Measurements from ENCODE around the gene RNF114. TPM values are rescaled to one million over a fixed set of nuclear protein-coding genes. Genes with fewer than 3 reads are reported as not detected.
A peak's percentile ranks its signal among the peaks of the same experiment; 100 is the strongest.

The RNF114 gene
- total and polyA plus RNA-seq, 10 of the 15 experiments (the other 5 are each of a cell fraction or from before 2014, with no cell fraction given) = 28.0 to 82.3 (median 47.2) TPM

DNA sequence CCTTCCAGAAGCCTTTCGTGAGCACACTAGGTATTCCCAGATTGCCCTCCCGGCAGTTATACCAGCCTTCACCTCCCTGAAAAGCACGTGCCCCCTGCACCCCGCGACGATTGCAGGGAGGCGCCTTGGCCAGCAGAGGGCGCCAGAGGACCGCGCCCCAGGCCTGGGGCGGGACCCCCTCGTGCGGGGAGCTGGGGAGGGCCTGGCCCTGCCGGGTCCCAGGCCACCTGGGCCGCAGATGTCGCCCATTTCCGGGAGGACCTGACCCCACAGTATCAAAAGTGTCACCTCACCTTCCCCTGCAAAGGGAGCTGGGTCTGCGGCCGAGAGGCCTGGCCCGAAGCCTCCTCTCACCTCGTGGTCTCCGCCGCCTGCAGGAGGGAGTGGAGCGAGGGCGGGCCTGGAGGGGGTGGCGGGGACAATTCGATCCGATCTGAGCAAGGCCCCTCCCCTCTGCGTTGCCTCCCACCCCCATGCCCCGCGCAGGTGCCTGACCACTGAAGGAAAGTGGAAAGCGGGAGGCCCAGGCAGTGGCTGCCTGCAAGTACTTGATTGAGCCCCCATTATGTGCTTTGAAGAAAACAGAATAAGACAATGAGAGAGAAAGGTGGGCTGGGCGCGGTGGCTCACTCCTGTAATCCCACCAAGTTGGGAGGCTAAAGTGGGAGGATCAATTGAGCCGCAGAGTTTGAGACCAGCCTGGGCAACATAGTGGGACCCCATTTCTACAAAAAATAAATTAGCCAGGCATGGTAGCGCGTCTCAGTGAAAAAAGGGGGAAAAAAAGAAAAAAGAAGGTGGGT, 43.0 kb downstream of the RNF114 start (continued):
- no peak for TF ChIP-seq JUND (IDR thresholded peaks at IDR 0.05; ENCODE audit: low read depth, low read length)
- TF ChIP-seq ZNF274 (IDR thresholded peaks at IDR 0.05; ENCODE audit: insufficient read depth, insufficient read length) = no peak
- TF ChIP-seq CHD2 (IDR thresholded peaks at IDR 0.05; ENCODE audit: borderline replicate concordance, low read depth, low read length) = no peak
- TF ChIP-seq, protein P1, sequence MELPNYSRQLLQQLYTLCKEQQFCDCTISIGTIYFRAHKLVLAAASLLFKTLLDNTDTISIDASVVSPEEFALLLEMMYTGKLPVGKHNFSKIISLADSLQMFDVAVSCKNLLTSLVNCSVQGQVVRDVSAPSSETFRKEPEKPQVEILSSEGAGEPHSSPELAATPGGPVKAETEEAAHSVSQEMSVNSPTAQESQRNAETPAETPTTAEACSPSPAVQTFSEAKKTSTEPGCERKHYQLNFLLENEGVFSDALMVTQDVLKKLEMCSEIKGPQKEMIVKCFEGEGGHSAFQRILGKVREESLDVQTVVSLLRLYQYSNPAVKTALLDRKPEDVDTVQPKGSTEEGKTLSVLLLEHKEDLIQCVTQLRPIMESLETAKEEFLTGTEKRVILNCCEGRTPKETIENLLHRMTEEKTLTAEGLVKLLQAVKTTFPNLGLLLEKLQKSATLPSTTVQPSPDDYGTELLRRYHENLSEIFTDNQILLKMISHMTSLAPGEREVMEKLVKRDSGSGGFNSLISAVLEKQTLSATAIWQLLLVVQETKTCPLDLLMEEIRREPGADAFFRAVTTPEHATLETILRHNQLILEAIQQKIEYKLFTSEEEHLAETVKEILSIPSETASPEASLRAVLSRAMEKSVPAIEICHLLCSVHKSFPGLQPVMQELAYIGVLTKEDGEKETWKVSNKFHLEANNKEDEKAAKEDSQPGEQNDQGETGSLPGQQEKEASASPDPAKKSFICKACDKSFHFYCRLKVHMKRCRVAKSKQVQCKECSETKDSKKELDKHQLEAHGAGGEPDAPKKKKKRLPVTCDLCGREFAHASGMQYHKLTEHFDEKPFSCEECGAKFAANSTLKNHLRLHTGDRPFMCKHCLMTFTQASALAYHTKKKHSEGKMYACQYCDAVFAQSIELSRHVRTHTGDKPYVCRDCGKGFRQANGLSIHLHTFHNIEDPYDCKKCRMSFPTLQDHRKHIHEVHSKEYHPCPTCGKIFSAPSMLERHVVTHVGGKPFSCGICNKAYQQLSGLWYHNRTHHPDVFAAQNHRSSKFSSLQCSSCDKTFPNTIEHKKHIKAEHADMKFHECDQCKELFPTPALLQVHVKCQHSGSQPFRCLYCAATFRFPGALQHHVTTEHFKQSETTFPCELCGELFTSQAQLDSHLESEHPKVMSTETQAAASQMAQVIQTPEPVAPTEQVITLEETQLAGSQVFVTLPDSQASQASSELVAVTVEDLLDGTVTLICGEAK (IDR thresholded peaks at IDR 0.05; ENCODE audit: borderline replicate concordance) = no peak
- no peak for TF ChIP-seq SRF (IDR thresholded peaks at IDR 0.05; ENCODE audit: low read depth in 2 of 2, low read length in 2 of 2)
- TF ChIP-seq NFYA (IDR thresholded peaks at IDR 0.05; ENCODE audit: borderline replicate concordance, low read depth, low read length) = no peak
- TF ChIP-seq IRF4 (IDR thresholded peaks at IDR 0.05; ENCODE audit: low read depth, low read length) = 0 out of 2 replicates have a peak, but pooled peaks have one; percentile 16
- TF ChIP-seq NR2F1 (conservative IDR thresholded peaks at IDR 0.05) = peak; percentile 39; the same call in 1 of the 2 replicates
- no peak for TF ChIP-seq NR2C2 (IDR thresholded peaks at IDR 0.05; ENCODE audit: borderline replicate concordance, control insufficient read depth, insufficient read length, low read depth)
- no peak for TF ChIP-seq KDM1A (IDR thresholded peaks at IDR 0.05; ENCODE audit: borderline replicate concordance)

Data from GM12878 (cell line).